NCI-H2196 treated with DMSO at 0.1 percent for 48 hours (cell line): ENCODE data around the gene NBEAL2.
"Not testable (repeated sequence)": the region's sequence is repeated elsewhere in the genome, so short reads cannot be mapped to it uniquely, and the experiment has no call there.

Source experiments
- DNase-seq: peaks from one replicate; lab custom pipeline; 2025; ENCODE audit not compliant: unreplicated experiment; lab: John Stamatoyannopoulos, UW

The NBEAL2 gene

GRCh38 chr3:47009225-47010110, 30.0 kb downstream of the NBEAL2 start:
- no peak for DNase-seq

GRCh38 chr3:47010111-47010712, 30.7 kb downstream of the NBEAL2 start:
- no peak for DNase-seq

GRCh38 chr3:47010910-47011309, 31.4 kb downstream of the NBEAL2 start:
- no peak for DNase-seq

- DNase-seq, result no peak
Measured at GRCh38 chr3:47011371-47011770, 31.9 kb downstream of the NBEAL2 start.

GRCh38 chr3:47012342-47013230, 33.1 kb downstream of the NBEAL2 start:
- no peak for DNase-seq

GRCh38 chr3:47013231-47013630, 33.8 kb downstream of the NBEAL2 start:
- DNase-seq, result no peak

GRCh38 chr3:47014036-47014435, 34.6 kb downstream of the NBEAL2 start:
- DNase-seq, result no peak

- DNase-seq, result no peak
Measured at GRCh38 chr3:47015151-47015550, 35.7 kb downstream of the NBEAL2 start.

- no peak for DNase-seq
Measured at GRCh38 chr3:47016086-47016933, 36.8 kb downstream of the NBEAL2 start.

GRCh38 chr3:47016934-47017435, 37.5 kb downstream of the NBEAL2 start:
- no peak for DNase-seq

GRCh38 chr3:47017504-47018268, 38.2 kb downstream of the NBEAL2 start:
- DNase-seq, result no peak

- DNase-seq, result no peak
Measured at GRCh38 chr3:47018269-47018611, 38.8 kb downstream of the NBEAL2 start.

- DNase-seq, result no peak
Measured at GRCh38 chr3:47019201-47019600, 39.7 kb downstream of the NBEAL2 start.

- no peak for DNase-seq
Measured at GRCh38 chr3:47020311-47020710, 40.8 kb downstream of the NBEAL2 start.

GRCh38 chr3:47022641-47023071, 43.2 kb downstream of the NBEAL2 start:
- DNase-seq, result peak; percentile 25

- DNase-seq, result no peak
Measured at GRCh38 chr3:47024932-47025331, 45.5 kb downstream of the NBEAL2 start.

- not testable (repeated sequence) for DNase-seq
Measured at GRCh38 chr3:47026432-47026831, 47.0 kb downstream of the NBEAL2 start.

GRCh38 chr3:47028146-47028545, 48.7 kb downstream of the NBEAL2 start:
- DNase-seq, result no peak

GRCh38 chr3:47028667-47029066, 49.2 kb downstream of the NBEAL2 start:
- DNase-seq, result no peak

- DNase-seq, result not testable (repeated sequence)
Measured at GRCh38 chr3:47031041-47031440, 51.6 kb downstream of the NBEAL2 start.
